Measurements from ENCODE around the gene C6orf141.
A peak's percentile ranks its signal among the peaks of the same experiment; 100 is the strongest.

C6orf141 gene

DNA sequence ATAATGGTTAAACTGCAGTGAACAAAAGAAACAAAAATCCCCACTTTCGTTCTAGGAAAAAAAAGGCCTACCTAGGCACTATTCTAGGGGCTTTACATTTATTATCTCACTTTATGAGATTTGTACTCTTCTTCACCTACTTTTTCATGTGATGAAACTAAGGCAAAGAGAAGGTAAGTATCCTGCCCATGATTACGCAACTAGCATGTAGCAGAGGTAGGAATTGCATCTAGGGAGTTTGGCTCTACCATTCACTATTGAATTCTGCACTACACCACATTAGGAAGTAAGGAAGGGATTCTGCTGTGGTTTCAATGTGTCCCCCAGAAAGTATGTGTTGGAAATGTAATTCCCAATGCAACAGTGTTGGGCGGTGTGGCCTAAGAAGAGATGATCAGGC is 11.4 kb upstream of the C6orf141 start:
- DNase-seq = no peak

DNA sequence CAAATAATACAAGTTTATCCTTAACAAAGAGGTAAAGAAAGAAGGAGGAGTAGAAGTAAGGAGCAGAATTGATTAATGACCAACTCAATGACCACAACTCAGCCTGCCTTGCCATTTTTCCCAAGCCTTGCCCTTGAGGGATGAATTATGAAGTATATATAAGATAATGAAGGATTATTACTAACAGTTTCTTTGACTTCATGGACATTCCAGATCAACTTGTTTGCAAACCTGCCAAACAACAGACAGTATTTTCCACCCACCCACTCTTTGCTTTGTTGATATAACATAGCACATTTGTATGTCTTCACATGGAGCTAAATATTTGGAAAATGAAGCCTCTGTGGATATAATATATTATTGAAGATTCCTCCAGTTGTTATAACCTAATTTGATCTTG is 9.9 kb upstream of the C6orf141 start:
- DNase-seq = no peak

DNA sequence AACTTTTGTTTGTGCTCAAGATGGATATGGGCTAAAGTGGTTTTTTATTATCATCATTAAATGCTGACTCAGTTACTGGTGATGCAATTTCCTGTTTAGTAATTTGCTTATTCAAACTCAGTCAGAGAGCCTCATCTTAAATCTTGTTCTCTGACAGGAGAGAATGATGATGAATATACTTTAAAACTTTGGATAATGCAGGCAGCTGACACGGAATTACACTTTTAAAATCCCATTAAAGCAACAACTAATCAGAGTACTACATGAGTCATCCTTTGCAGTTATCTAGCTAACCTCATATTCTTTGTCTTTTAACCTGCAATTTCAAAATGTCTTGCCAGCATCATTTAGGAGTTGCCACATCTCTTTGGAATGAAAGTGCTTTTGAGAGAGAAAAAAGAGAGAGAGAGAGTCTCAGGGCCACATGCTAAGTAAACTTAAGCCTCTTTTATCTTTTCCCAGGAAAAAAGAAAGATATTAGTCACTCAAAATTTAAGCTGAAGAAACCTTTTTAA is 9.2 kb upstream of the C6orf141 start:
- DNase-seq = no peak

DNA sequence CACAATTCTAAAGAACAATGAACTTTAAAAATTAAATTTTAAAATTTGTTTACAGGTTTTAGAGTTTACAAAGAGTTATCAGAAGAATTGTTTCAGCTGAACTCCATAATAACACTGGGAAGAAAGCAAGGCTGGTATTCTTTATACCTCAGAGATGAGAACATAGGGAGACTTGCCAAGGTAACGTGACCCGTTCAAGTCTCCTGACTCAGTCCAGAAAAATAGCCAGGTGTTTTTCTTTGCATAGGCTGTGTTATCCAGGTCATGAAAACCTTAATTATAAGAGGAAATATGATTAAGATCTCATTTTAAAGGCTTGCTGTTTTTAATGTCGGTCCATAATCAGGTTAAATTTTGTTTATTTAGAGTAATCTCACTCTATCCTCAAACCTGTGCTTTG is 8.5 kb upstream of the C6orf141 start:
- no peak for DNase-seq

DNA sequence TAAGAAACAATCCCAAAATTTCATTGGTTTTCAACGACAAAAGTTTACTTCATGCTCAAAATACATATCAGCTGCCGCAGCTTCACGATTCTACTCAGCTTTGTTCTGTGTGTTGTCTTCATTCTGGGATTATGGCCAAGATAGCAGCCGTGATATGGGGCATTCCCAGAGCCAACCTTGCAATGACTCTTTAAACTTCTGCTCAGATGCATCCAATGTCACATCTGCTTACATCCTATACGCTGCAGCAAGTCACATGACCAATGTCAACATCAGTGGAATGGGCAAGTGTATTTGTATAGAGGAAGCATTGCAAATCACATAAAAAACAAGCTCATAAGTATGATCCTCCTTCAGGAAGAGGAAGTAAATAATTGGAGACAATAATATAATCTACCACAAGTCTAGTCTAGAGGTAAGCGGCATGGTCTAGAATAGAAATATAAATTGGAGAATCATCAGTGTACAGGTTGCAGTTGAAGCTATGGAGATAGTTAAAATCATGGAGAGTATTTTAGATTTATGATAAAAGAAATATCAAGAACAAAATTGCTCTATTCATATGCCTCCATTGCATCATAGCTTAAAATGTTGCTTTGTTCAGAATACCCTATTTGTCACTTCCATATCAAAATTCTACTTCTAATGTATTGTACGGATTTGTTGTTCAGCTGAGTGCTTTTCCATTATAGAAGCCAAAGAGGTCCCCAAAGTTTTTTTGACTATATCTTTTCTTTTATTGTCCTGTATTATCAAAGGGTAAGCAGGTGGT is 7.2 kb upstream of the C6orf141 start:
- DNase-seq = no peak

DNA sequence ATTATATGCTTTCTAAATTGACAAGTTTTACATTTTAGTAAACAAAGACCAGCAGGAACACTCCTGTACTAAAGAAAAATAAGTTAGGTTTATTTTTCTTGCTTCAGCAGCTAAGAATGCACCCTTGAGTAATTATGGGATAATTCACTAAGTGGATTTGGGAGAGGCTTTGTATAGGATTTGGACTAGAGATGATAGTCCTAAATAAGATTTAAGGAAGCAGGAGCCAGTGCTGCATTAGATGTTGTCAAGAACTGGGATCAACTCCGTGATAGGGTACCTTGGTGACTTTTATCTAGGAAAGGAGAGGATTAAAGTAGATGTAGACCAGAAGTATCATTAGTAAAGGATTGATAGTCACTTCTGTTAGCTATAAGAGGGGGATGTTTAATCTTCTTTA is 4.1 kb upstream of the C6orf141 start:
- no peak for DNase-seq

DNA sequence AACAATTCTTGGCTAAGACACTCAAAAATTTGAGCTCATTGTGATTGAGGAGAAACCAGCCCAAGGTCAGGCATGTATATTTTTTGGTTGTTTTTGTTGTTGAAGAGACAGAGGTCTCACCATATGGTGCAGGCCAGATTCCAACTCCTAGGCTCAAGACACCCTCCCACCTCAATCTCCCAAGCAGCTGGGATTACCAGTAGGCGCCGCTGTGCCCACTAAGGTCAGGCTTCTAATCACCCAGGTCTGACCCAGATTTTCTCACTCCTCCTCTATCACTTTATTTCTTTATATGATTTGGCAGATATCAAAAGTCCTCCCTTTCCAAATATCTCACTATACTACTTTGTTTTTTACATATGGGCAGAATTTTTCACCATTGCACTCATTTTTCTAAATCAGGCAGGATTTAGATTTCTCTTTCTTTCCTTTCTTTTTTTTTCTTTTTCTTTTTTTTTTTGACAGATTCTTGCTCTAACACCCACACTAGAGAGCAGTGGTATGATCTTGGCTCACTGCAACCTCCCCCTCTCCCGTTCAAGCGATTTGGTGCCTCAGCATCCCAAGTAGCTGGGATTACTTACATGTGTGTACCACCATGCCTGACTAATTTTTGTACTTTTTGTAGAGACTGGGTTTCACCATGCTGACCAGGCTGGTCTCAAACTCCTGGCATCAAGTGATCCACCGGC is 1.7 kb upstream of the C6orf141 start:
- DNase-seq = no peak

DNA sequence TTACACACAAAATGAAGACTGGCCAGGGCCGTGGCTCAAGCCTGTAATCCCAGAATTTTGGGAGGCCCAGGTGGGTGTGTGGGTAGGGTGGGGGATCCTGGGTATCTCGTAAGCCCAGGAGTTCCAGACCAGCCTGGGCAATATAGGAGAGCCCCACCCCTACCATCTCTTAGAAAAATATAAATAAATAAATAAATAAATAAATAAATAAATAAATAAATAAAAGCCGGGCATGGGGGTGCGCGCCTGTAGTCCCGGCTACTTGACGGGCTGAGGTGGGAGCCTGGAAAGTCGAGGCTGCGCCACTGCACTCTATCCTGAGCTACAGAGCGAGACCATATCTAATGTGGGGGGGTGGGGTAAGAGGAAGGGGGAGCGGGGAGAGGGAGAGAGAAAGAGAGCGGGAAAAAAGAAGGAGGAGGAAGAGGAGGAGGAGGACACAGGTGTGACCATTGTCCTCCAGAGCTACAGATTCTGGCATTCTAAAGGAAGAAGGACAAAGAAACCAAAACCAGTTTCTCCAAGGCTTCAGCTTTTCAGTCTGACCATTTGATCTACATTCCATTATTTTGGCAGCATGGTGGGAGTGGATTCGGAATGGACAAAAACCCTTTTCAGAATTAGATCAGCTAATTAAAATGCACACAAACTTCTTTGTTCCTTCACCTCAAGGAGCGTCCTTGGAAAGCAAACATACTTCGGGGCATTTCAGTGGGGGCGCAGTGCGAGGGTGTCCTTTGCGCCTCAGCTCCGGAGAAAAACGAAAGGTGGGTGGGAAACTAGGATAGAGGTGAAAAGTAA is 577 bp upstream of the C6orf141 start:
- peak; percentile 5 for DNase-seq

DNA sequence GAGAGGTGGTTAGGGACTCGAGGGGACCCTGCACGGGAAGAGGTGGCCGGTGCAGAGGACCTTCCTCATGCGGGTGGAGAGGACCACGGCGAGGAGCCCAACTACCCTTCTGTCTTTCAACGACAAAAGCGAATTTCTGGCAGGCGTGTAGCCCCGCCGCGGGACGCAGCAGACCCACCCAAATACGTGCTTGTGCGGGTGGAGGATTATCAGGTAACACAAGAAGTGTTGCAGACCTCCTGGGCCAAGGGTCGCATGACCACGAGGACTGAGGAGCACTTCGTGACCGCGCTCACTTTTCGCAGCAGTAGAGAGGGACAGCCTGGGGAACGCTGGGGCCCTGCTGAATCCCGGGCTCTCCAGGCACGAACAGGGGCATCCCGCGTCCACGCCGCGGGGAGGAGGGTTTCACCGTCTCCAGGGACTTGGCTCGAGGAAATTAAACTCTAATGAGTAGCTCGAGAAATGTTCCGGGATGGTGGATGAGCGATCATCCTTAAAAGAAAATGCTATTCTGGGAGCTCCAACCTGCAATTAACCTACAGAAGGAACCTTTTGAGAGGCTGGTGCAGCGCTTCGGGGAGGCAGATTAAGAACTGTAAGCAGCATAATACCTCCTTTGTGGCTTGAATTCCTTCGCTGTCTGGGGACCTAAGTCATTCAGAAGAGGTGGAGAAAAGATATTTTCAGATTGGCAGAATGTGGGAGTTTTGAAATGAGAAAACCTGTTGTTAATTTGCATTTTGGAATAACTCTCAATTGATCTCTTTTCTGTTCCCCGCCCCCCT is 804 bp downstream of the C6orf141 start:
- peak; percentile 61 for DNase-seq

DNA sequence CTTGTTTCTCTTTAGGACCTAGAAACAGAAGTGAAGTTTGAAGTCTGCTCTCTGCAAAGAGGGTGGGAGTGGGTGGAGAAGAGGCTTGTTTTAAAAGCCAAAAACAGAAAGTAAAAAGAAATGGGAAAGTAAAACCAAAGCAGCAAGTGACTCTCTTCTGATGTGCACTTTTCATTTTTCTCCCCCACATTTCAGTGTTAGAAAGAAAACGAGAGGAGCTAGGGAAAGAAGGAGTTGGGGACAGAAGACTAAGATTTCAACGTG is 1.3 kb downstream of the C6orf141 start:
- DNase-seq = no peak

DNA sequence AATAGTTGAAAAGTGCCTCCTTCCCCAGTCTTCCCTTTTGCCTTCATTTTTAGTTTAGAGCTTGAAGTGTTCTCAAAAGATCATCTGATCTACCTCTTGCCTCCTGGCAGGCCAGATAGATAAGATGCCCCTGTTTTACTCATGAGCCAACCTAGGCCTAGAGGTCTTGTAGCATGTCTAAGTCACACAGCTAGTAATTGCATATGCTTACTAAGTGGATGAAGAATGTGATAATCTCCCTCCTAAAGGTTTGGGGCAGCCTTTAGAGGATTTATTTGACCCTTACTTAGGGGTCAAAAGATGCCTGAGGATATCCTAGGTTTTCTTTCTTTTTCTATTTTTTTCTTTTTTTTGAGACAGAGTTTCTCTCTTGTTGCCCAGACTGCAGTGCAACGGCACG is 2.1 kb downstream of the C6orf141 start:
- no peak for DNase-seq

DNA sequence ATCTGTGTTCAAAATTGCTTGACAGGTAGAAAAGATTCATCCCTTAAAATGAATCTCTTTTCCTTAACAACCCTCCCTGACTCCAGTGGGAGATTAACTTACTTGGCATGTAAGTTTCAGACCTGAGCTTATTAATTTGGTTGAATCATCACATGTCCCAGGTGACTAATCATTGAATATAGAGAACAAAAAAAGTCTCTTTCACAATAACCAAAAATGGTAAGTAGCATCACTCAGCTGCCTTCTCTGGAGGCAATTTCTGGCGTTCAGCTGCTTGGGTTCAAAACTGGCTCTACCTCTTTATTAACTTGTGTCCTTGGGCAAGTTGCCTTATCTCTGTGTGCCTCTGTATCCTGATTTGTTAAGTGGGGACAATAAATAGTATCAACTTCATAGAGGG is 2.9 kb downstream of the C6orf141 start:
- no peak for DNase-seq

DNA sequence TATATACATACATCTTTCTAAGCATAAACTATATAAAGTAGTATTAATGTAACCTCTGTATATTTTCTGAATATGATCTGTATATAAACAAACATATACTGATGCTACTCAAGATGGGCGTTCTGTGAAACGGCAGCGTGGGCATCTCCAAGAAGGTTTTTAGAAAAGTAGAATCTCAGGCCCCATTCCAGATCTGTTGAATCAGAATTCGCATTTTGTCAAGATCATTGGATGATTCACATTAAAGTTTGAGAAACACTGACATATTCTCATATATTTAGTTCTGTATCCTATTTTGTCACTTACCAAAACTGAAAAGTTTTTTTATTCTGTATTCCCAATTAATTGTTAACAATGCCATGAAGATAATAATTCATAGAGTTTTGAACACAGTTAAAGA is 5.5 kb downstream of the C6orf141 start:
- no peak for DNase-seq

DNA sequence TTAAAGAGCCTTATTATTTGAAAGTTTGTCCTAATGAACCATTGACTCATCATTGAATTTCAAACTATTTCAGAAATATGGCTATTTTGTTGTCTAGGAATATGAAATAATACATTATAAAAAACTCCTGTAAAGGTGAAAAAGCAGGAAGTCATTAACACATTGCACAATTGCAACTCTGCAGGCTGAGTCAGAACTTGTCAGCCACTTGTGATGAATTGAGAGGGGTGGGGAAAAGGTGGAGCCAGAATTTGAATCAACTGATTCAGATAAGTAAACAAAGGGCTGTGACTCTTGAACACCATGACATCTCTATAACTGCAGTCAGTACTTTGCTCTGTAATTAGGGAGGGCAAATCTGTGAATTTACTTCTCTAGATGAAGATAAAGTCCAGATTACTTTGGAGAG is 6.0 kb downstream of the C6orf141 start:
- DNase-seq = no peak

DNA sequence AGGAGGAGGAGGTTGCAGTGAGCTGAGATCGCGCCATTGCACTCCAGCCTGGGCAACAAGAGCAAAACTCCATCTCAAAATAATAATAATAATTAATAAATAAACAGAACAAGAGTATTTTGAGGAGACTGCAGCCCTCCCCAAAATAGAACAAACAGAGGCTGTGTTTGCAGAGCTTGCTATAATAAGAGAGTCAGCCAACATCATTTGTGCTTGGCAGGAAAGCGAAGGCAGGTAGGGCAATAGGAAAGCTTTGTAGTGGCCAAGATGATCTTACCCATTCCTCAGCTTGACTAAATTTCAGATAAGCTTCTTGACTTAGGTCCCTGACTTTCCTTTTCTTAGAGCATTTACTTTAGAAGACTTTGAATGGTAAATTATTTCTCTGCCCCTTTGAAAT is 6.7 kb downstream of the C6orf141 start:
- DNase-seq = no peak

DNA sequence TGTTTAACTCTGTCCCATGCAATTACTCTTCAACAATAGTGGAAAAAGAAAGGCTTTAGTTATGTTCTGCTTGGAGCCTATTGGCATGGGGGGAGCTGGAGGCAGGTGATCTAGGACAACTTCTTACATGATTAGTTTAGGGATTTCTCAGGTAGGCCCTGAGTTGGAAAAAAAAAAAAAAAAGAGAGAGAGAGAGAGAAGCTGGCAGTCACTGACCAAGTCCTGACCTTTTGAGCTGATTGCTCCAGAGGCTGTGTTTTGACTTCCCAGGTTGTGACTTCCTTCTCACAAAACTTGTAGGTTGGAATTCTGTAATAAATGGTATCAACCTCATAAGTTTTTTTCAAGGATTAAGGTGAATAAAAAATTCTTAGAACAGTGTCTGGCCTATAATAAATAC is 7.8 kb downstream of the C6orf141 start:
- no peak for DNase-seq

DNA sequence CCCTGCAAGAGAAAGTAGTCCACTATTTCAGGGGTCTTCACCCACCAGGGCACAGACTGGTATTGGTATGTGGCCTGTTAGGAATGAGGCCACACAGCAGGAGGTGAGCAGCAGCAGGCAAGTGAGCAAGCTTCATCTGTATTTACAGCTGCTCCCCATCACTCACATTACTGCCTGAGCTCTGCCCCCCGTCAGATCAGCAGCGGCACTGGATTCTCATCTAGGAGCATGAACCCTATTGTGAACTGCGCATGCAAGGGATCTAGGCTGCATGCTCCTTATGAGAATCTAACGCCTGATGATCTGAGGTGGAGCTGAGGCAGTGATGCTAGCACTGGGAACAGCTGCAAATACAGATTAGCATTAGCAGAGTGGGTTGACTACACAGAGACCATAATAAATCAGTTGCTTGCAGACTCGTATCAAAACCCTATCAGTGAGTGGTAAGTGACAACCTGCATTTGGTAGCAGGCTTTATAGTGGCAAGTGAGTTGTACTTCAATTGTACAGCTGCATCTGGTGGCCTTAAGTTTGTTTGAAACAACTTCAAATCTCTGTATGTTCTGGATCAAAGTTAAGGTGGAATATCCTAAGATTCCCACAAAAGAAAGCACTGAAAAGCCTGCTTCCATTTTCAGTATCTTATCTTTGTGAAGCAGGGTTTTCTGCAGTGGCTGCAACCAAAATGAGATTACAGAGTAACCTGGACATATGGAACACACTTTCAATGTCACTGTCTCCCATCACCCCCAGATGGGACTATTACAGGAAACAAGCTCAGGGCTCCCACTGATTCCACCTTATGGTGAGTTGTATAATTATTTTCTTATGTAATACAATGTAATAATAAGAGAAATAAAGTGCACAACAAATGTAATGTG is 12.8 kb downstream of the C6orf141 start:
- no peak for DNase-seq

DNA sequence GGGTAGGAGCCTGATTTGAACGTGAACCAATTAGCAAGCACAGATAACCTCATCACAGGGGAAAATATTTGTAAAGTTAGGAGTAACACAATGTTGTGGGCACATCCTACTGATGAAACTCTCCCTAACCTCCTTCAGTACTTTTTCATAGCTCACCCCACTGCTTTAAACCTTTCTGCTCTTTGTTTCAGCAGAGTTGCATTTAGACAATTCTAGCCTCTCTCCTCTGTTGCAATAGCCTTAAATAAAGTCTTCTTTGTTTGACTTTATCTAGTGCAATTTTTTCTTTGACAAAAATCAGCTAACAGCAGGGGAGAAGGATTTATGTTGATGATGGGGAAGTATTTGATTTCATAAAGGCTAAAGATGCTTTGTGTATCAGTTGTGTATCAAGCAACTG is 14.1 kb downstream of the C6orf141 start:
- no peak for DNase-seq

DNA sequence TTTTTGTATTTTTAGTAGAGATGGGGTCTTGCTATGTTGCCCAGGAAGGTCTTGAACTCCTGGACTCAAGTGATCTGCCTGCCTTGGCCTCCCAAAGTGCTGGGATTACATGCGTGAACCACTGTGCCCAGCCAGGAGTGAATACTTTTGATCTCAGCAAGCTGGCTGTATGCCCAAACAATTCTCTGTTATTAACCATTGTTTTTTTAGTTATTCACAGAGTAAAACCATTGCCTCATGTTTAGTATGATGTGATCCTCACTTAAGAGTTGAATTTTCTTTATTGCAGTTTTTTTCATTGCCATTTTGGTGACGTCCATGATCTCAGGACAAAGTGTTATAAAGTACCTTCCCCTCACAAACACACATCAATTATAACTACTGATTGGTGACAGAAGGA is 14.8 kb downstream of the C6orf141 start:
- no peak for DNase-seq

DNA sequence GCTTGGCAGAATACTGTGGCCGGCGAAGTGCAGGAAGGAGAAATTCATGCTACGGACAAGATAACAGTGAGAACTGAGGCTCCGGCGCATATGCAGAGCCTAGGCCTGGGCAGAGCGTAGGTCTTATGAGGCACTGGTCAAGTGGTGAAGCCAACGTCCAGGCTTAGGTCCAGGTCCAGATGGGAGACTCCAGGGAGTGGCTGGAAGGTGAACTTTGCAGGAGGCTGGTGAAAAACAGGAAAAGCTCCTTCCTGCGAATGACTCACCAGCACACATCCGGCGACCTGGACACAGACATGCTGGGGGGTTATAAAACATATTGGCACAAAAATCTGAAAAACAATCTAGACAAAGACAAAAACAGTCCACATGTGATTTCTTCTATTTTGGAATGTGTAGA is 15.4 kb downstream of the C6orf141 start:
- no peak for DNase-seq

DNA sequence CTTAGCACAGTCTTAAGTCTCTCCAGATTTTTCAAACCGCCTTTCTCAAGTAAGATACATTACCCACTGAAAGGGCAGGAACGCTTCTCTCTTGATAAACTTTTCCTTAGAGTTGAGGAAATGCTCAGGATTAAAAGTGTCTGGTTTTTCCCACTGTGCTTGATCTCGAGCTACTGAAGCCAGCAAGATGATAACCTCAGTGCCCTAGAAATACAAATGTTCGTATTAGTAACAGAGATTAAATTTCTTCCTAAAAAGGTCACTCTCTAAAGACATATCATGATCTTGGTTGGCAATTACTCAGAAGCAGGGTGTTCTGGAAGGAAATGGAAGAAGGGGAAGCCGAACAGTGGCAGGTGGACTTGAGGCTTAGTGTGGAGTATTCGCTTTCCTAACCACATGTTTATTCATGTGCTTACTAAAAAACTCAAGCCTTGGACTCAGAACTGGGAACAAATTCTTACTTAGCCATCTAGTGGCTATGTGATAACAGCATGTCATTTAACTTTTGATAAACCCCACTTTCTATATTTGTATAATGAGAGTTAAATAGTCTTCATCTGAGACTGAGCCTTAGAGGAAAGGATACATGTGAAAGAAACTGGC is 20.1 kb downstream of the C6orf141 start:
- DNase-seq = no peak

All from right kidney (tissue), 1 donor.